Hepatocyte (in vitro differentiated cells): ENCODE results near the gene ITPR2. TPM values are rescaled to one million over a fixed set of nuclear protein-coding genes. Genes with fewer than 3 reads are reported as not detected.
A peak's percentile ranks its signal among the peaks of the same experiment; 100 is the strongest.

Experiments
- DNase-seq: peaks from one replicate; pipeline ENCODE4 v3.0.0-alpha.2; 2016; ENCODE audit warnings: low spot score
- H2AFZ ChIP-seq: fragments of 200-600 bp; sonication (generic); 2 replicates; pipeline ENCODE4 v1.6.0; 2016; ENCODE audit warnings: antibody characterized with exemption, mild to moderate bottlenecking
- H3K27ac ChIP-seq: fragments of 200-600 bp; sonication (generic); 2 replicates; pipeline ENCODE4 v1.5.1; 2016; ENCODE audit warnings: mild to moderate bottlenecking
- H3K27me3 ChIP-seq: fragments of 200-600 bp; sonication (generic); 2 replicates; pipeline ENCODE4 v1.6.1; 2016
- H3K36me3 ChIP-seq: fragments of 200-600 bp; sonication (generic); replicated peaks from 2 replicates; pipeline ENCODE4 v1.5.1; 2016; ENCODE audit warnings: low read depth; ENCODE audit not compliant: insufficient read depth
- H3K4me1 ChIP-seq: fragments of 200-600 bp; sonication (generic); 2 replicates; pipeline ENCODE4 v1.5.1; 2016; ENCODE audit warnings: mild to moderate bottlenecking, moderate library complexity; ENCODE audit not compliant: insufficient read depth
- H3K4me2 ChIP-seq: fragments of 200-600 bp; sonication (generic); 2 replicates; pipeline ENCODE4 v1.6.0; 2016
- H3K4me3 ChIP-seq: fragments of 200-600 bp; sonication (generic); 2 replicates; pipeline ENCODE4 v1.5.1; 2016; ENCODE audit warnings: mild to moderate bottlenecking
- H3K79me2 ChIP-seq: fragments of 200-600 bp; sonication (generic); 2 replicates; pipeline ENCODE4 v1.6.0; 2017; ENCODE audit warnings: mild to moderate bottlenecking
- H3K9me2 ChIP-seq: fragments of 200-600 bp; sonication (generic); replicated peaks from 2 replicates; pipeline ENCODE4 v1.6.0; 2017; ENCODE audit warnings: mild to moderate bottlenecking; ENCODE audit not compliant: insufficient read depth
- H3K9me3 ChIP-seq: fragments of 200-600 bp; sonication (generic); 2 replicates; pipeline ENCODE4 v1.5.1; 2016; ENCODE audit warnings: low read depth, mild to moderate bottlenecking
- H4K20me1 ChIP-seq: fragments of 200-600 bp; sonication (generic); 2 replicates; pipeline ENCODE4 v1.6.0; 2016; ENCODE audit warnings: mild to moderate bottlenecking; ENCODE audit not compliant: insufficient read depth, poor library complexity, severe bottlenecking
- CTCF ChIP-seq: fragments of 200-600 bp; sonication (generic); IDR thresholded peaks from 2 replicates; pipeline ENCODE4 v1.5.1; 2016; ENCODE audit warnings: antibody characterized with exemption, mild to moderate bottlenecking; ENCODE audit not compliant: poor library complexity
- EZH2 ChIP-seq: fragments of 200-600 bp; sonication (generic); IDR thresholded peaks from 2 replicates; pipeline ENCODE4 v1.6.1; 2016; ENCODE audit warnings: antibody characterized with exemption, mild to moderate bottlenecking, borderline replicate concordance
- EZH2phosphoT487 ChIP-seq: fragments of 200-600 bp; sonication (generic); IDR thresholded peaks from one replicate; pipeline ENCODE4 v1.6.1; 2018; ENCODE audit warnings: antibody characterized with exemption, mild to moderate bottlenecking, low read depth, moderate library complexity; ENCODE audit not compliant: unreplicated experiment, severe bottlenecking
- WGBS: methylation state at CpG from one replicate; pipeline ENCODE4 v1.1.6; 2016; ENCODE audit warnings: low lambda C conversion rate; ENCODE audit errors: missing lambda C conversion rate; 5-methylcytosine and 5-hydroxymethylcytosine counted together
- polyA plus RNA-seq: library from polyadenylated mRNA; unstranded; fragments of >200 nt; fragmentation: Nextera tagmentation; extraction: Ambion mirVana; gene quantifications from 2 replicates; pipeline ENCODE4 v1.2.1, GENCODE V29; 2016
- total RNA-seq: library from RNA; depleted of rRNA; stranded (reverse); fragments of >200 nt; gene quantifications from 2 replicates; pipeline ENCODE4 v1.2.3, GENCODE V29; 2014

Gene ITPR2
- total and polyA plus RNA-seq, 2 experiments from 2014 or later: 22.0 to 51.4 TPM

GRCh38 chr12:26861690-26862089, 28.7 kb upstream of the ITPR2 start:
- H3K27me3 ChIP-seq: no peaks in the 10 kb centered on the region
- no peak overlapping the region for H3K4me3 ChIP-seq
- no peaks in the 10 kb centered on the region for H3K9me3 ChIP-seq
- H2AFZ ChIP-seq: no peak overlapping the region
- 97% methylated on average over 1 of the region's 1 CpG for WGBS
- no peaks in the 10 kb centered on the region for H3K36me3 ChIP-seq
- H3K9me2 ChIP-seq: no peaks in the 10 kb centered on the region
- no peak overlapping the region for H3K4me2 ChIP-seq
- TF ChIP-seq CTCF (no peak), EZH2 (no peak), EZH2phosphoT487 (no peak)
- peaks cover 9% of the 10 kb centered on the region for H3K4me1 ChIP-seq
- no peaks in the 10 kb centered on the region for H4K20me1 ChIP-seq
- H3K27ac ChIP-seq: no peak overlapping the region
- H3K79me2 ChIP-seq: no peaks in the 10 kb centered on the region
- no peak for DNase-seq

- H3K4me3 ChIP-seq: no peak overlapping the region
- peak overlapping the region; percentile 17 for H3K4me2 ChIP-seq
- H3K36me3 ChIP-seq: no peaks in the 10 kb centered on the region
- no peak for DNase-seq
- H3K4me1 ChIP-seq: peaks cover 9% of the 10 kb centered on the region
- TF ChIP-seq EZH2 (no peak), CTCF (no peak), EZH2phosphoT487 (no peak)
- WGBS: 38% methylated on average over 6 of the region's 6 CpGs
- no peaks in the 10 kb centered on the region for H3K9me3 ChIP-seq
- H3K27ac ChIP-seq: no peak overlapping the region
- no peaks in the 10 kb centered on the region for H4K20me1 ChIP-seq
- no peak overlapping the region for H2AFZ ChIP-seq
- H3K27me3 ChIP-seq: no peaks in the 10 kb centered on the region
- H3K9me2 ChIP-seq: no peaks in the 10 kb centered on the region
- no peaks in the 10 kb centered on the region for H3K79me2 ChIP-seq
Observed at GRCh38 chr12:26857465-26858176, 24.6 kb upstream of the ITPR2 start.

GRCh38 chr12:26855337-26855736, 22.3 kb upstream of the ITPR2 start:
- Histone ChIP-seq H3K9me3 (no peaks in the 10 kb centered on the region), H3K9me2 (no peaks in the 10 kb centered on the region), H3K36me3 (no peaks in the 10 kb centered on the region), H2AFZ (no peak overlapping the region), H3K27ac (no peak overlapping the region), H3K4me3 (no peak overlapping the region), H3K4me2 (no peak overlapping the region), H4K20me1 (no peaks in the 10 kb centered on the region), H3K4me1 (peaks cover 9% of the 10 kb centered on the region), H3K27me3 (no peaks in the 10 kb centered on the region), H3K79me2 (no peaks in the 10 kb centered on the region)
- TF ChIP-seq EZH2phosphoT487 (no peak), CTCF (no peak), EZH2 (no peak)
- no peak for DNase-seq
- 62% methylated on average over 1 of the region's 1 CpG for WGBS

GRCh38 chr12:26854031-26854390, 21.0 kb upstream of the ITPR2 start:
- Histone ChIP-seq H3K9me2 (no peaks in the 10 kb centered on the region), H3K4me1 (peaks cover 9% of the 10 kb centered on the region), H3K36me3 (no peaks in the 10 kb centered on the region), H4K20me1 (no peaks in the 10 kb centered on the region), H3K27ac (no peak overlapping the region), H3K4me3 (no peak overlapping the region), H3K9me3 (no peaks in the 10 kb centered on the region), H2AFZ (no peak overlapping the region), H3K27me3 (no peaks in the 10 kb centered on the region), H3K79me2 (no peaks in the 10 kb centered on the region), H3K4me2 (no peak overlapping the region)
- no peak for DNase-seq
- TF ChIP-seq EZH2phosphoT487: no peak
- no peak for TF ChIP-seq CTCF
- no peak for TF ChIP-seq EZH2
- WGBS: 24% methylated on average over 2 of the region's 2 CpGs
